ENCODE data around the gene ASB18.

- TF ChIP-seq, protein P1, sequence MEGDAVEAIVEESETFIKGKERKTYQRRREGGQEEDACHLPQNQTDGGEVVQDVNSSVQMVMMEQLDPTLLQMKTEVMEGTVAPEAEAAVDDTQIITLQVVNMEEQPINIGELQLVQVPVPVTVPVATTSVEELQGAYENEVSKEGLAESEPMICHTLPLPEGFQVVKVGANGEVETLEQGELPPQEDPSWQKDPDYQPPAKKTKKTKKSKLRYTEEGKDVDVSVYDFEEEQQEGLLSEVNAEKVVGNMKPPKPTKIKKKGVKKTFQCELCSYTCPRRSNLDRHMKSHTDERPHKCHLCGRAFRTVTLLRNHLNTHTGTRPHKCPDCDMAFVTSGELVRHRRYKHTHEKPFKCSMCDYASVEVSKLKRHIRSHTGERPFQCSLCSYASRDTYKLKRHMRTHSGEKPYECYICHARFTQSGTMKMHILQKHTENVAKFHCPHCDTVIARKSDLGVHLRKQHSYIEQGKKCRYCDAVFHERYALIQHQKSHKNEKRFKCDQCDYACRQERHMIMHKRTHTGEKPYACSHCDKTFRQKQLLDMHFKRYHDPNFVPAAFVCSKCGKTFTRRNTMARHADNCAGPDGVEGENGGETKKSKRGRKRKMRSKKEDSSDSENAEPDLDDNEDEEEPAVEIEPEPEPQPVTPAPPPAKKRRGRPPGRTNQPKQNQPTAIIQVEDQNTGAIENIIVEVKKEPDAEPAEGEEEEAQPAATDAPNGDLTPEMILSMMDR (IDR thresholded peaks at IDR 0.05) = no peak
- no peak for TF ChIP-seq POLR2A (IDR thresholded peaks at IDR 0.05)
Observed at GRCh38 chr2:236250286-236250685, 13.9 kb downstream of the ASB18 start.

All from uterus (tissue), 2 donors.